T-helper 22 cell (primary cell): ENCODE data around the gene VSX1.

Experiments
- DNase-seq: peaks from one replicate; pipeline ENCODE4 v3.0.0-alpha.2; 2020; ENCODE audit warnings: low read depth

VSX1 gene

GRCh38 chr20:25065625-25066338, 16.2 kb downstream of the VSX1 start:
- no peak for DNase-seq

DNA sequence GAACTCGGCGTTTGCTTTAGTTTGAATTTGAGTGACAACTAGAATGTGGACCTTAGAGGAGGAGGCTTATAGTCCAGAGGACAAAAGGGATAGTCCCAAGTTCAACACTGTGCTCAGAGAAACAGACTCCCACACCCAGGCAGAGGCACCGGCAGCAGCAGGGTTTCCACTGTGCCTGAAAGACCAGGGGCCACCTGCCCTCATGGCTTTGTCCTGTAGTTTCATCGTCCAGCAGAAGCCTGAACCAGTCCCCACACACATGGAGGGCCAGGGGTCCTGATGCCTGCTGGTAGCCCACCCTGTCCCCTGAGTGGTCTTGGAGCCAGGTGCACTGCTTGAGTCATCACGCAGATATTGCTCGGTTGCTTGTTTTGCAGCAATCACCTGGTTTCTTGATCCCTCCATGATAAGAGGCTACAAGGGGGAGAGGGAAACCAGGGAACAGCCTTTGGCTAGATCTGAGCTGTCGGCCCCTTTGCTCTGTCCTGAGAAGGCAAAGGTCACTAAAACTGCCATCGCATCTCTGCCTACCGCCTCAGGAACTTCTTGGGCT, 16.8 kb downstream of the VSX1 start:
- DNase-seq = no peak

GRCh38 chr20:25064561-25065071, 17.3 kb downstream of the VSX1 start:
- no peak for DNase-seq

- no peak for DNase-seq
Observed at GRCh38 chr20:25063981-25064380, 18.0 kb downstream of the VSX1 start.

DNA sequence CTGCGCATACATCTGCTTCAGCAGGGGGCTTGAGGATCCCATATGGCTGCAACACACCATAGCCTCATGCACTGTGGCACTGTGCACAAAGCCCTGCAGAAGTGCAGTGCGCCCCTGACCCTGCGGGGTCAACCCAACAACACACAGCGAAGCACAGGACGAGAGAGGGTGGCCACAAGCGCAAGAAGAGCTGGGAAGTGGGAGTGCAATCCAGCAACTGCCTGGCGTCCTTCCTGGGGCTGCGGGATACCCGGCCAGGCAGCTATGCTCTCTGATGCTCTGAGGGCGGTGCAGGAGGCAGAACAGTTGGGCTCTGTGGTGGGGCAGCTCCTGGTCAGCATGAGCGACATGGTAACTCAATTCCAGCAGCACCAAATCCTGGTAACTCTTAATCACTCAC, 18.4 kb downstream of the VSX1 start:
- DNase-seq = no peak

GRCh38 chr20:25062841-25063240, 19.1 kb downstream of the VSX1 start:
- no peak for DNase-seq

DNA sequence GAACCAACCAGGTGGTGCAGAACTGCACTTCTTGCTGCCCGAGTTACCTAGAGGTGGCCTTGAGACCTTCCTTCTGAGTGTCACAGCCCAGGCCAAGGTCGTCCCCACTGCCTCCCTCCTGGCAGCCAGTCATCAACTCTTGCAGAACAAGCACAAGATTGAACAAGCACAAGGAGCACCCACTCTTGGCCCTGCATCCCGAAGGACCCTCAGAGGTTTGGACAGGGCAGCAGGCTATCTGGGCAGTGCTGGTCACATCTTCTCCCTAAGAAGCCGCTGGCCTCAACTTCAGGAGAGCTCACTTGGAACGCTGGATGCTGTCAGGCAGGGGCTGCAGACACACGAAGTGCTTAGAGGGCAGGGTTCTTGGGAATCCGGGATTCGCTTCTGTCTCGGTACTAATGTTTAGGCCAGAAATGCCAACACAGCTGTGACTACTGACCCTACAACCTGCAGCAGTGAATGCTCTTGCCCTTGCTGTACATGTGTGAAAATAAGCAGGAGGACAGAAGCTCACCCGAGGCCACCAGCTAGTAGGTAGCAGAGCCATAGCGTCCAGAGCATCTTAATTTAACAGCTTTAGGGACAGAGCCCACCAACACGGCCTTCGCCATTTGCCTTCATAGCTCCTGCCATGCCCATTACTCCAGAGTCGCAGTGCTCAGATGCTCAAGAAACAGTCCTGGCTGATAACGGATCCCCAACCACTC, 20.0 kb downstream of the VSX1 start:
- no peak for DNase-seq

DNA sequence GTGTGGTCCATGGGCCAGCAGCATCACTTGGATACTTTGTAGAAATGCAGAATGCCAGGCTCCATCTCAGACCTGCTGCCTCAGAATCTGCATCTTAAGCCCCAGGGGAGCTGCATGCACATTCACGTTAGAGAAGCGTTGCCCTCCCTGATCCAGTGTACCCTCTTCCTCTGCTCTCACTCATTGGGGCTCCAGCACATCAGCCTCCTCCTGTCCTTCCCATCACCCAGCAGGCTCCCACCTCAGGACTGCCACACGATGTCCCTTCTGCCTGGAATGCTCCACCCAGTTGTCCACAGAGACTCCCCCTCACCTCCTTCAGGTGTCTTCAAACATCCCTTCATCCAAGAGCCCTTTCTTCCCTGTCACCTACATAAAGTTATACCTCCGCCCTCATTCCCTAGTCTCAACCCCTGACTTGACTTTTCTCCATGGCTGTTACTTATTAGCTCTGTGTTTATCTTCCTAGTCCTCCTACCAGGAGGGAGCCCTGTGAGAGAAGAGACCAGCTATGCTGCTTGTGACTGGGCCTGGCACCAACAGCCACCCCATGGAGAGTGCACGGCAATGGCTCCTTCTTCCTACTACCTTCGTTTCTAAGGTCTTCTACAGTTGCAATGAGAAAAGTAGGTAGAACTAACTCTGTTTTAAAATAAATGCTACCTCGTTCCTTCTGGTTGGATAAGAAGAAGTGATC, 20.7 kb downstream of the VSX1 start:
- no peak for DNase-seq

GRCh38 chr20:25059866-25060465, 22.0 kb downstream of the VSX1 start:
- no peak for DNase-seq

DNA sequence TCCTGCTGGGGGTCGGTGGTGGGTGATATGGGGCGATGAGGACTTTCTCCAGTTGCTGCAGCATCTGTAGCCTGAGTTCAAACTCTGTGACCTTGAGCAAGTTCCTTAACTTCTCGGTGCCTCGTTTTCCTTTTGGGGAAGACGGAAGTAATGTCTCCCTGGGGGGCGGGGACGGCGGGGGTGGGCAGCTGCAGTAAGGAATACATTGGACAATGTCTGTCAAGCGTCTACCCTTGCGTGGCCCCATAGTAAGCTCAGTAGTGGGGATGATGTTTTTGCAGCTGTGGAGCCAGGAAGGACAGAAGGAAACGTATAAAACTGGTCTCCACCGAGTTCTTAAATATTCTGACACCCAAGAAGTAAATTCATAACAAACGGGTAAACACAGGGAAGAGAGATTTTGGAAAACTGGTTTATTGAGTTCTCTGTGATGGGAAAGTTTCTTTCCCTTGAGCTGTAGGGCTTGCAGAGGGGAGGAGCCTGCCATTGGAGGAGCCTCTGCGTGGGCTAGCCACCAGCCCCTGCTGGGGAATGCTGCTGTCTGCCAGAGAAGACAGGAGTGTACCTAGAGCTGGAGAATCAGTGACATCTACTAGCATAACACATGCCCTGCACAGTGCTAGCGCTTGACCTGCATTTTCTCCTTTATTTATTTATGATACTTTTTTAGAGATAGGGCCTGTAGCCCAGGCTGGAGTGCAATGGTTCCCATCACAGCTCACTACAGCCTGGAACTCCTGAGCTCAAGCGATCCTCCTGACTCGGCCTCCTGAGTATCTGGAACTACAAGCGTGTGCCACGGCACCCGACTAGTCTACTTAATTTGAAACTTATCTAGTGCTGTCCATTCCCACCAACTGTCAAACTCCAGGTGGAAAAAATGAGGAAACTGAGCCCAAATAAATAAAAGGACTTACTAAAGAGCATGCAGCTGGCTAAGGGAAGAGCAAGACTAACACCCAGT, 22.8 kb downstream of the VSX1 start:
- no peak for DNase-seq

- DNase-seq = peak; percentile 67
Observed at GRCh38 chr20:25058051-25058846, 23.7 kb downstream of the VSX1 start, which contains the start of gene ACSS1. TSS of gene ACSS1 (minus strand) at chr20:25058139. CDS start at chr20:25058102, 37 bp downstream.

GRCh38 chr20:25057234-25058050, 24.5 kb downstream of the VSX1 start:
- DNase-seq = peak; percentile 77

GRCh38 chr20:25056690-25057233, 25.2 kb downstream of the VSX1 start:
- DNase-seq = no peak

GRCh38 chr20:25055711-25056495, 26.0 kb downstream of the VSX1 start:
- DNase-seq = no peak

- no peak for DNase-seq
Observed at GRCh38 chr20:25054995-25055629, 26.8 kb downstream of the VSX1 start.

DNA sequence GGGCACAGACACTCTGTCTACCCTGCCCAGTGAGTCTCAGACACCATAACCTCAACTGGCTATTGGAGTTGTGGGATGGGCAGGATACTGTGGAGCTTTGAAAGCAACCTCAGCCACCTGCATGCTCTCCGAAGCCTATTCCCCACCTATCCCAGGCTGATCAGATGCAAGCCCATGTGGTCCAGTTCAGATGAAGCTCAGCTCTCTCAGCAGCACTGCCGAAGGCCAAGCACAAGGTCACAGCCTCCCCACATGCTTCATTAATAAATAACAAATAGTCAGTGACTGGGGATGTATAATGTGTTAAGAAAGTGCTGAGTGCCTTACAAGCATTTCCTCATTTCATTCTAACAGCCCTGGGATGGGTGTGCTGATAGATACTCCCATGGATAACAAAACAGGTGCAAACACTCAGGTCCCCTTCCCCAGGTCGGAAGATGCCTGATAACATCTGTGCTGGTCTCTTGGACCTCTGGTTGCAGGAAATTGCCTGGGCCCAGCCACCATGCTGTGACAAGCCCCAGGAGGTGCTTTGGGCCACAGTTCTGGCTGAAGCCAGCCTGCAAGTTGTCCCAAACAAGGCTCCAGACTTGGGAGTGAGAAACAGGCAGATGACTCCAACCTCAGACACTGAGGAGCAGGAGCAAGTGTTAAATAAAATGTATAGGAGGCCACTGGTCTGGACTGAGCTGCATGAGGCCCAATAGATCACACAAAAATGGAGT, 27.7 kb downstream of the VSX1 start:
- no peak for DNase-seq
